KMS-11 (cell line): ENCODE measurements around the gene CHTF18.

Experiments used
- H2AFZ ChIP-seq: fragments of 200-600 bp; sonication (generic); 2 replicates; pipeline ENCODE4 v1.6.1; 2016; ENCODE audit warnings: antibody characterized with exemption, mixed run types, low read depth
- H3K27ac ChIP-seq: fragments of 200-600 bp; sonication (generic); 2 replicates; pipeline ENCODE4 v1.6.1; 2016; ENCODE audit warnings: mild to moderate bottlenecking, mixed run types
- H3K27me3 ChIP-seq: fragments of 200-600 bp; sonication (generic); 2 replicates; pipeline ENCODE4 v1.6.1; 2017; ENCODE audit warnings: mild to moderate bottlenecking, low read depth, mixed run types, moderate library complexity; ENCODE audit not compliant: insufficient read depth
- H3K36me3 ChIP-seq: fragments of 200-600 bp; sonication (generic); 2 replicates; pipeline ENCODE4 v1.6.1; 2017; ENCODE audit warnings: mild to moderate bottlenecking, mixed run types; ENCODE audit not compliant: insufficient read depth
- H3K4me1 ChIP-seq: fragments of 200-600 bp; sonication (generic); 2 replicates; pipeline ENCODE4 v1.6.1; 2016; ENCODE audit warnings: mild to moderate bottlenecking, low read depth, mixed run types; ENCODE audit not compliant: poor library complexity, severe bottlenecking
- H3K4me2 ChIP-seq: fragments of 200-600 bp; sonication (generic); 2 replicates; pipeline ENCODE4 v1.7.0; 2016; ENCODE audit warnings: mild to moderate bottlenecking, mixed run types
- H3K4me3 ChIP-seq: fragments of 200-600 bp; sonication (generic); IDR thresholded peaks from 2 replicates; pipeline ENCODE4 v1.6.1; 2017; ENCODE audit warnings: low read depth, low read length, mixed read lengths; ENCODE audit not compliant: insufficient read depth
- H3K79me2 ChIP-seq: fragments of 200-600 bp; sonication (generic); 2 replicates; pipeline ENCODE4 v1.6.1; 2016; ENCODE audit warnings: low read depth, mixed run types; ENCODE audit not compliant: insufficient read depth
- H3K9ac ChIP-seq: fragments of 200-600 bp; sonication (generic); 2 replicates; pipeline ENCODE4 v1.6.1; 2016; ENCODE audit warnings: mild to moderate bottlenecking, mixed run types
- H4K20me1 ChIP-seq: fragments of 200-600 bp; sonication (generic); 2 replicates; pipeline ENCODE4 v1.6.1; 2016; ENCODE audit warnings: mild to moderate bottlenecking, mixed run types; ENCODE audit not compliant: insufficient read depth
- TF ChIP-seq, protein P1 (sequence below): fragments of 200-600 bp; sonication (generic); conservative IDR thresholded peaks from 2 replicates; pipeline ENCODE4 v1.6.1; 2017; ENCODE audit warnings: low read depth, mild to moderate bottlenecking, antibody characterized with exemption, low read length, moderate library complexity, mixed read lengths

The CHTF18 gene

GRCh38 chr16:813204-813915 lies 24.9 kb downstream of the CHTF18 start:
- peaks cover 96% of the 10 kb centered on the region for H3K27me3 ChIP-seq
- no peak overlapping the region for H3K4me2 ChIP-seq
- no peak overlapping the region for H2AFZ ChIP-seq
- no peaks in the 10 kb centered on the region for H3K79me2 ChIP-seq
- no peaks in the 10 kb centered on the region for H3K36me3 ChIP-seq
- TF ChIP-seq, protein P1, sequence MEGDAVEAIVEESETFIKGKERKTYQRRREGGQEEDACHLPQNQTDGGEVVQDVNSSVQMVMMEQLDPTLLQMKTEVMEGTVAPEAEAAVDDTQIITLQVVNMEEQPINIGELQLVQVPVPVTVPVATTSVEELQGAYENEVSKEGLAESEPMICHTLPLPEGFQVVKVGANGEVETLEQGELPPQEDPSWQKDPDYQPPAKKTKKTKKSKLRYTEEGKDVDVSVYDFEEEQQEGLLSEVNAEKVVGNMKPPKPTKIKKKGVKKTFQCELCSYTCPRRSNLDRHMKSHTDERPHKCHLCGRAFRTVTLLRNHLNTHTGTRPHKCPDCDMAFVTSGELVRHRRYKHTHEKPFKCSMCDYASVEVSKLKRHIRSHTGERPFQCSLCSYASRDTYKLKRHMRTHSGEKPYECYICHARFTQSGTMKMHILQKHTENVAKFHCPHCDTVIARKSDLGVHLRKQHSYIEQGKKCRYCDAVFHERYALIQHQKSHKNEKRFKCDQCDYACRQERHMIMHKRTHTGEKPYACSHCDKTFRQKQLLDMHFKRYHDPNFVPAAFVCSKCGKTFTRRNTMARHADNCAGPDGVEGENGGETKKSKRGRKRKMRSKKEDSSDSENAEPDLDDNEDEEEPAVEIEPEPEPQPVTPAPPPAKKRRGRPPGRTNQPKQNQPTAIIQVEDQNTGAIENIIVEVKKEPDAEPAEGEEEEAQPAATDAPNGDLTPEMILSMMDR = no peak
- no peaks in the 10 kb centered on the region for H3K4me1 ChIP-seq
- no peak overlapping the region for H3K27ac ChIP-seq
- no peaks in the 10 kb centered on the region for H4K20me1 ChIP-seq
- H3K4me3 ChIP-seq = no peak overlapping the region
- no peak overlapping the region for H3K9ac ChIP-seq

- no peak overlapping the region for H3K4me2 ChIP-seq
Observed at GRCh38 chr16:813916-814412, 25.5 kb downstream of the CHTF18 start.

DNA sequence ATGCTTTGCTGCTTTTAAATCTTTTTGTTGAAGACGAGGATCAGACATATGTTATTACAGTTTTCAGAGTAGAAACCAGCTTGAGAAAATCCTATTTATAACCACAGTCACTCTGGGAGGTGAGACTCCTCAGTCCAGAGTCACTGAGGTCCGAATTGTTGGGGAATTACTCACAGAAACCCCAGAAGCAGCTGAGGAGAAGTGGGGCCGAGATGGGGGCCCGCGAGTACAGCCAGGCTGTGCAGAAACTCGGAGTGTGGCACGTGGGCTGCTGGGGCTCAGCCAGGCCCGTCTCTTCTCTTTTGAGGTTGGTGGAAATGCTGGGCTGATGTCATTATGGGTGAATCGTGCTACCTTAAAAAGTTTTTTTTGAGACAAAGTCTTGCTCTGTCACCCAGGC lies 26.6 kb downstream of the CHTF18 start:
- Histone ChIP-seq H3K4me1 (no peaks in the 10 kb centered on the region), H3K79me2 (no peaks in the 10 kb centered on the region), H3K27ac (no peak overlapping the region), H3K9ac (no peak overlapping the region), H3K4me3 (no peak overlapping the region), H3K36me3 (no peaks in the 10 kb centered on the region), H3K4me2 (no peak overlapping the region), H3K27me3 (peaks cover 97% of the 10 kb centered on the region), H2AFZ (no peak overlapping the region), H4K20me1 (no peaks in the 10 kb centered on the region)
- TF ChIP-seq, protein P1 = no peak

More at GRCh38 chr16:813916-814412, 25.5 kb downstream of the CHTF18 start:
- H3K4me3 ChIP-seq = no peak overlapping the region
- no peaks in the 10 kb centered on the region for H3K36me3 ChIP-seq
- no peak overlapping the region for H3K9ac ChIP-seq
- H2AFZ ChIP-seq = no peak overlapping the region
- no peaks in the 10 kb centered on the region for H3K4me1 ChIP-seq
- TF ChIP-seq, protein P1 = no peak
- H3K79me2 ChIP-seq = no peaks in the 10 kb centered on the region
- H3K27ac ChIP-seq = no peak overlapping the region
- H4K20me1 ChIP-seq = no peaks in the 10 kb centered on the region
- H3K27me3 ChIP-seq = peaks cover 97% of the 10 kb centered on the region

GRCh38 chr16:815861-816260 lies 27.4 kb downstream of the CHTF18 start:
- no peak overlapping the region for H3K9ac ChIP-seq

More at GRCh38 chr16:815861-816260, 27.4 kb downstream of the CHTF18 start:
- Histone ChIP-seq H3K27ac (no peak overlapping the region), H4K20me1 (no peaks in the 10 kb centered on the region), H3K4me2 (no peak overlapping the region), H3K4me3 (no peak overlapping the region), H3K36me3 (no peaks in the 10 kb centered on the region), H3K79me2 (no peaks in the 10 kb centered on the region), H3K27me3 (peaks cover 97% of the 10 kb centered on the region), H3K4me1 (no peaks in the 10 kb centered on the region), H2AFZ (no peak overlapping the region)
- TF ChIP-seq, protein P1 = no peak
